H1 (cell line): ENCODE results near the gene LBR. TPM values are rescaled to one million over a fixed set of nuclear protein-coding genes. Genes with fewer than 3 reads are reported as not detected.

Experiments
- CTCF ChIA-PET: fragments of 300-600 bp; sonication (Branson Sonifier 250); formaldehyde crosslinking; loops from one replicate; lab custom pipeline; 2021; ENCODE audit not compliant: partially characterized antibody; lab: Charles Lee
- POLR2A ChIA-PET: fragments of 300-600 bp; sonication (Branson Sonifier 250); formaldehyde crosslinking; loops from one replicate; lab custom pipeline; 2021; ENCODE audit warnings: inconsistent platforms; ENCODE audit not compliant: partially characterized antibody; lab: Charles Lee
- DNase-seq, 2 experiments: peaks; one replicate each; pipeline versions ENCODE4 v3.0.0 to v3.0.0-alpha.2; 2010 to 2022; ENCODE audit warnings: low spot score in 2 of 2, low read depth in 1 of 2, mixed read lengths in 1 of 2
- FAIRE-seq: peaks from 2 replicates; lab custom pipeline; 2011; peaks lifted over from hg19 to GRCh38; lab: Jason Lieb, UNC
- H2AFZ ChIP-seq: 2 replicates; pipeline ENCODE4 v1.8.1; 2012; ENCODE audit warnings: low read length, inconsistent platforms
- H2AK5ac ChIP-seq: 2 replicates; pipeline ENCODE4 v1.6.1; 2013; ENCODE audit warnings: low read depth, low read length
- H2BK120ac ChIP-seq: replicated peaks from 2 replicates; pipeline ENCODE3; 2013; ENCODE audit warnings: low read depth, low read length, inconsistent platforms
- H2BK12ac ChIP-seq: 2 replicates; pipeline ENCODE4 v1.6.1; 2013; ENCODE audit warnings: low read depth, low read length
- H2BK15ac ChIP-seq: 2 replicates; pipeline ENCODE4 v1.6.1; 2013; ENCODE audit warnings: low read length
- H2BK20ac ChIP-seq: 2 replicates; pipeline ENCODE4 v1.6.1; 2013; ENCODE audit warnings: low read length
- H2BK5ac ChIP-seq: 2 replicates; pipeline ENCODE4 v1.6.1; 2013; ENCODE audit warnings: low read depth, low read length
- H3K14ac ChIP-seq: 2 replicates; pipeline ENCODE4 v1.6.1; 2013; ENCODE audit warnings: inconsistent platforms; ENCODE audit not compliant: insufficient read length
- H3K18ac ChIP-seq: 2 replicates; pipeline ENCODE4 v1.6.1; 2013; ENCODE audit warnings: low read length; ENCODE audit errors: extremely low read depth
- H3K23ac ChIP-seq: 2 replicates; pipeline ENCODE4 v1.6.1; 2013; ENCODE audit warnings: inconsistent platforms; ENCODE audit not compliant: insufficient read length
- H3K23me2 ChIP-seq: 2 replicates; pipeline ENCODE4 v1.6.1; 2013; ENCODE audit warnings: low read depth, low read length
- H3K27ac ChIP-seq: 2 replicates; pipeline ENCODE4 v1.6.1; 2011; ENCODE audit warnings: low read depth, low read length, inconsistent platforms
- H3K27me3 ChIP-seq, 4 experiments: replicated peaks in 1 of 4; 1 replicate in 1 of 4; 2 replicates in 3 of 4; pipeline versions ENCODE4 v1.6.1 to v1.8.1; 2011 to 2013; ENCODE audit warnings: low read length in 3 of 4, mild to moderate bottlenecking in 3 of 4, inconsistent platforms in 2 of 4, mixed read lengths in 2 of 4, moderate library complexity in 1 of 4; ENCODE audit not compliant: control insufficient read depth in 3 of 4, insufficient read depth in 3 of 4; ENCODE audit errors: extremely low read depth in 1 of 4
- H3K36me3 ChIP-seq, 4 experiments: 2 replicates each; pipeline versions ENCODE4 v1.6.1 to v1.8.1; 2011 to 2013; ENCODE audit warnings: mild to moderate bottlenecking in 4 of 4, low read length in 3 of 4, moderate library complexity in 2 of 4, control low read depth in 1 of 4, inconsistent platforms in 1 of 4; ENCODE audit not compliant: insufficient read depth in 4 of 4, control insufficient read depth in 2 of 4
- H3K4ac ChIP-seq: replicated peaks from 2 replicates; pipeline ENCODE3; 2013; ENCODE audit warnings: low read length, low read depth, mixed read lengths, inconsistent platforms; ENCODE audit not compliant: insufficient read length
- H3K4me1 ChIP-seq, 4 experiments: replicated peaks in 1 of 4; 1 replicate in 1 of 4; 2 replicates in 3 of 4; pipeline versions ENCODE4 v1.6.1 to v1.8.1; 2011 to 2013; ENCODE audit warnings: low read length in 3 of 4, inconsistent platforms in 2 of 4, mixed read lengths in 1 of 4; ENCODE audit not compliant: insufficient read depth in 4 of 4, control insufficient read depth in 3 of 4
- H3K4me2 ChIP-seq, 2 experiments: 2 replicates each; pipeline versions ENCODE4 v1.6.1 to v1.8.1; 2011 to 2013; ENCODE audit warnings: low read depth in 2 of 2, low read length in 2 of 2, control low read depth in 1 of 2, inconsistent platforms in 1 of 2, mild to moderate bottlenecking in 1 of 2; ENCODE audit not compliant: insufficient read depth in 1 of 2
- H3K4me3 ChIP-seq, 4 experiments: fragments of 200-600, 300-600 bp in 1 of 4; sonication (generic), shearing (Covaris generic), sonication (Bioruptor Twin) in 1 of 4; 2 replicates each; pipeline versions ENCODE4 v1.5.1 to v1.8.1; 2011 to 2016; ENCODE audit warnings: low read length in 4 of 4, low read depth in 3 of 4, control low read depth in 2 of 4, inconsistent platforms in 2 of 4, mild to moderate bottlenecking in 2 of 4, mixed read lengths in 1 of 4, moderate library complexity in 1 of 4; ENCODE audit not compliant: insufficient read depth in 2 of 4; ENCODE audit errors: extremely low read depth in 1 of 4
- H3K56ac ChIP-seq: replicated peaks from 2 replicates; pipeline ENCODE3; 2013; ENCODE audit warnings: low read depth, mild to moderate bottlenecking, mixed read lengths, low read length, inconsistent platforms; ENCODE audit not compliant: insufficient read length
- H3K79me1 ChIP-seq: 2 replicates; pipeline ENCODE4 v1.6.1; 2013; ENCODE audit warnings: low read depth, low read length, control low read depth
- H3K79me2 ChIP-seq, 2 experiments: 2 replicates each; pipeline versions ENCODE4 v1.6.1 to v1.8.1; 2012 to 2013; ENCODE audit warnings: low read length in 2 of 2, mild to moderate bottlenecking in 2 of 2, inconsistent platforms in 1 of 2; ENCODE audit not compliant: insufficient read depth in 2 of 2, control insufficient read depth in 1 of 2
- H3K9ac ChIP-seq, 4 experiments: replicated peaks in 1 of 4; 1 replicate in 1 of 4; 2 replicates in 3 of 4; pipeline versions ENCODE4 v1.6.1 to v1.8.1; 2011 to 2013; ENCODE audit warnings: low read depth in 3 of 4, low read length in 3 of 4, control low read depth in 2 of 4, mild to moderate bottlenecking in 2 of 4, moderate library complexity in 2 of 4, inconsistent platforms in 1 of 4; ENCODE audit errors: extremely low read depth in 1 of 4
- H3K9me3 ChIP-seq, 2 experiments: 2 replicates each; pipeline versions ENCODE4 v1.6.1 to v1.8.1; 2012 to 2013; ENCODE audit warnings: mild to moderate bottlenecking in 2 of 2, moderate library complexity in 2 of 2, control low read depth in 1 of 2, inconsistent platforms in 1 of 2, low read depth in 1 of 2, low read length in 1 of 2, mixed read lengths in 1 of 2; ENCODE audit not compliant: insufficient read depth in 2 of 2
- H4K20me1 ChIP-seq, 2 experiments: replicated peaks in 1 of 2; 2 replicates each; pipeline versions ENCODE3 to v1.8.1; 2011 to 2013; ENCODE audit warnings: inconsistent platforms in 2 of 2, low read length in 2 of 2, mild to moderate bottlenecking in 1 of 2; ENCODE audit not compliant: insufficient read depth in 2 of 2, control insufficient read depth in 1 of 2
- H4K5ac ChIP-seq: 2 replicates; pipeline ENCODE4 v1.6.1; 2013; ENCODE audit warnings: low read length, low read depth, mixed read lengths, inconsistent platforms; ENCODE audit not compliant: insufficient read length
- H4K8ac ChIP-seq: 2 replicates; pipeline ENCODE4 v1.8.0; 2013; ENCODE audit warnings: mild to moderate bottlenecking, moderate library complexity, low read length, inconsistent platforms; ENCODE audit not compliant: insufficient read depth; ENCODE audit errors: extremely low read depth
- H4K91ac ChIP-seq: replicated peaks from 2 replicates; pipeline ENCODE3; 2013; ENCODE audit warnings: low read length, mixed read lengths, inconsistent platforms; ENCODE audit not compliant: insufficient read length
- JUND ChIP-seq: IDR thresholded peaks from 2 replicates; pipeline ENCODE4 v1.6.1; 2011; ENCODE audit warnings: mild to moderate bottlenecking, improper control_type of control experiment, low read length
- WGBS, 2 experiments: shearing (Covaris generic) in 1 of 2; methylation state at CpG; one replicate each; pipeline versions ENCODE4 v1.1.6 to v1.1.7; 2013 to 2015; ENCODE audit warnings: low lambda C conversion rate in 2 of 2, mixed read lengths in 2 of 2, inconsistent platforms in 1 of 2, low coverage in 1 of 2, missing lambda C conversion rate in 1 of 2; ENCODE audit not compliant: insufficient replicate concordance in 2 of 2, insufficient coverage in 1 of 2, insufficient read length in 1 of 2; ENCODE audit errors: extremely low coverage in 1 of 2, missing lambda C conversion rate in 1 of 2; 5-methylcytosine and 5-hydroxymethylcytosine counted together
- polyA plus RNA-seq, 7 experiments: library from polyadenylated mRNA; depleted of rRNA in 3 of 7; stranded (reverse) in 5 of 7; unstranded in 2 of 7; fragments of >200 nt in 5 of 7; fragments of 200-250 nt in 2 of 7; gene quantifications; 1 replicate in 5 of 7; 2 replicates in 1 of 7; 4 replicates in 1 of 7; pipeline versions ENCODE4 v1.2.1 to v1.2.3, GENCODE V29; 2011 to 2013; ENCODE audit warnings: missing spikeins in 2 of 7, mixed read lengths in 2 of 7
- total RNA-seq: library from RNA; stranded (reverse); fragmentation: NEBNext Ultra II Directional; extraction: Animal tissue kit (Norgen Biotek cat#: 25700); gene quantifications from 2 replicates; pipeline ENCODE4 v1.2.1, GENCODE V29; 2021

Gene LBR
- total and polyA plus RNA-seq, 2 of the 8 experiments (the other 6 are each of a cell fraction or from before 2014, with no cell fraction given): 32.1 to 89.8 TPM

GRCh38 chr1:225373155-225373554 is 54.7 kb downstream of the LBR start:
- CTCF ChIA-PET: no interaction called here
- no peak overlapping the region for H3K23ac ChIP-seq
- H2BK5ac ChIP-seq: no peak overlapping the region
- no peaks in the 10 kb centered on the region for H4K20me1 ChIP-seq
- no peak overlapping the region for H3K4ac ChIP-seq
- no peaks in the 10 kb centered on the region for H3K79me1 ChIP-seq
- no peak overlapping the region for H2BK15ac ChIP-seq
- no peak overlapping the region for H3K9ac ChIP-seq
- no peak overlapping the region for H3K18ac ChIP-seq
- H3K4me3 ChIP-seq: no peak overlapping the region
- no peaks in the 10 kb centered on the region for H3K9me3 ChIP-seq
- H3K27me3 ChIP-seq: peaks cover 0 to 3% (median 1%) of the 10 kb centered on the region in 4 experiments; a peak in 3 of 7 replicates
- peaks cover 0 to 2% (median 0%) of the 10 kb centered on the region in 4 experiments; a peak in 1 of 7 replicates for H3K4me1 ChIP-seq
- FAIRE-seq (no peak), DNase-seq (no peak)
- no peaks in the 10 kb centered on the region for H3K23me2 ChIP-seq
- no peak overlapping the region for H4K5ac ChIP-seq
- no peak overlapping the region for H2BK120ac ChIP-seq
- H2AFZ ChIP-seq: no peak overlapping the region
- H3K36me3 ChIP-seq: no peaks in the 10 kb centered on the region
- H4K8ac ChIP-seq: no peak overlapping the region
- no peak overlapping the region for H3K27ac ChIP-seq
- H3K4me2 ChIP-seq: no peak overlapping the region
- POLR2A ChIA-PET: no interaction called here
- H2BK12ac ChIP-seq: no peak overlapping the region
- no peaks in the 10 kb centered on the region for H3K79me2 ChIP-seq
- no peak overlapping the region for H3K14ac ChIP-seq
- no peak overlapping the region for H2BK20ac ChIP-seq
- H2AK5ac ChIP-seq: no peak overlapping the region
- H4K91ac ChIP-seq: no peak overlapping the region
- TF ChIP-seq JUND: no peak
- TF ChIP-seq, all 59 proteins: peak for 0
- H3K56ac ChIP-seq: no peak overlapping the region
- WGBS, 2 experiments: 90 to 100% methylated on average over 1 to 12 of the region's 21 CpGs
